IPS-18c (cell line): ENCODE results near the gene ZNF439.
"Not testable (repeated sequence)": the region's sequence is repeated elsewhere in the genome, so short reads cannot be mapped to it uniquely, and the experiment has no call there.

ENCODE experiments used
- H3K4me3 ChIP-seq: 2 replicates; pipeline ENCODE4 v1.7.0; 2013; ENCODE audit warnings: low read depth, mild to moderate bottlenecking, low read length, moderate library complexity; ENCODE audit not compliant: insufficient read depth
- H3K9me3 ChIP-seq: one replicate; pipeline ENCODE4 v1.6.1; 2013; ENCODE audit warnings: mild to moderate bottlenecking, low read length, moderate library complexity; ENCODE audit not compliant: control insufficient read depth, insufficient read depth

The ZNF439 gene

DNA sequence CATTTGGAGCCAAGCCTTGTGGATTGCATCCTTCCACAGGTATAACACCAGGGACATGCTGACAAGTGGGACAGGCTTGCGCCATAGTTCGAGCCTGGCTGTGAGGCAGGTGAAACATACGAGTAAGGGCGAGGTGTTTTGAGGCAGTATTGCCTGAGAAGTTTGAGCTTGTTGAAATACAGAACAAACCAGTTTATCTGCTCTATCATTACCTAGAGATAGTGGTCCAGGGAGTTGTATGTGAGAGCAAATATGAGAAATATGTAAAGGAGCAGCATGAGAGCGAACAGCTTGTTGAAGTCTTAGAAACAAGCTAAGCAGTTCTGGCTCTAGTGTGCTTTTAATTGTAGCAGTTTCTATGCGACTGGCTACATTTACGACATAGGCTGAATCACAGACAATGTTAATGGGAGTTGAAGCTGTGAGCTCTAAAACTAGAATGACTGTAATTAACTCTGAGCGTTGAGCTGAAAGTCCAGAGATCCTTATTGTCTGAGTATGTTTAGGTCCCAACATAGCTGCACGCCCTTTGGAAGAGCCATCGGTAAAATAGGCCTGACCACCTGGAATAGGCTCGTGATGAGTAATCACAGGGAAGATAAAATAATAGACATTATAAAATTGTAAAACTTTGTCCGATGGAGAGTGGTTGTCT is 8.2 kb downstream of the ZNF439 start:
- no peak overlapping the region for H3K4me3 ChIP-seq
- H3K9me3 ChIP-seq: peaks cover 7% of the 10 kb centered on the region

DNA sequence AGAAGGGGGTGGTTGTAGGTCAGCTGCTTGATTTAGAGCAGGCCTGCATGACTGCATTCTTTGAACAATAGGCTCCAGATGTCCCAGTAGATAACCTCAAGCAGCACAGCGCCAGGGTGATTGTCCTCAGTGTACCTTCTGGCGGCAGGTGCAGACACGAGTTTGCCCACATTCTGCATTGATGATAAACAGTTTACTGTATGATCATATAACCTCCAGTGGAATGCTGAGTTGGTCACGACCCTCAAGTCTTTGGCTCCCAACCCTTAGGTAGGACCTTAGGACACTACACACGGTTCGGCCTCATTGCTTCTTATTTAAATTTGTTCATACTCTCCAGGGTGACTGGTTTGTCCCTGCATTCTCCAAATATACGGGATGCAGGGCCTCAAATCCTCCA is 12.2 kb downstream of the ZNF439 start:
- Histone ChIP-seq H3K9me3 (peaks cover 5% of the 10 kb centered on the region), H3K4me3 (no peak overlapping the region)

DNA sequence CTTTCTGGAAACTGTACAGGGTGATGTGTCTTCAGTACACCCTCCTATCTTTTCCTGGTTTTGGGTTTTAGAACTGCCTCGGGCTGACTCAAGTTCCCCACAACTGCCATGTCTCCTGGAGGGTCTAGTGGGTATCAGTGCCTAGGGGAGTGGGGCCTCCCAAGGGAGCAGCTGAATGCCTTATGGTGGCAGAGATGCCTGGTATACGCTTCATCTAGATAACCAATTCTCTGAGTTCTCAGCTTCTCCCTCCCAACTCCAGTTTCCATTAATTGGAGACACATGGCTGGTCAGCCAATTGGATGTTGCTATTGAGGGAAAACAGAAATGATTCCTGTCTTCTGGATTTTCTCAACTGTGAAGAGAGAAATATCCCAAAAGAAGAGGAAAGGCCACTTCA is 12.8 kb downstream of the ZNF439 start:
- H3K4me3 ChIP-seq: no peak overlapping the region
- peaks cover 5% of the 10 kb centered on the region for H3K9me3 ChIP-seq

DNA sequence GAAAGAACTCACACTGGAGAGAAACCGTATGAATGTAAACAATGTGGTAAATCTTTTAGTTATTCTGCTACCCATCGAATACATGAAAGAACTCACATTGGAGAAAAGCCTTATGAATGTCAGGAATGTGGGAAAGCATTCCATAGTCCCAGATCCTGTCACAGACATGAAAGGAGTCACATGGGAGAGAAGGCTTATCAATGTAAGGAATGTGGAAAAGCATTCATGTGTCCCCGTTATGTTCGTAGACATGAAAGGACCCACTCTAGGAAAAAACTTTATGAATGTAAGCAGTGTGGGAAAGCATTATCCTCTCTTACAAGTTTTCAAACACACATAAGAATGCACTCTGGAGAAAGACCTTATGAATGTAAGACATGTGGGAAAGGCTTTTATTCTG is 19.2 kb downstream of the ZNF439 start:
- peaks cover 15% of the 10 kb centered on the region for H3K9me3 ChIP-seq
- not testable (repeated sequence) for H3K4me3 ChIP-seq

DNA sequence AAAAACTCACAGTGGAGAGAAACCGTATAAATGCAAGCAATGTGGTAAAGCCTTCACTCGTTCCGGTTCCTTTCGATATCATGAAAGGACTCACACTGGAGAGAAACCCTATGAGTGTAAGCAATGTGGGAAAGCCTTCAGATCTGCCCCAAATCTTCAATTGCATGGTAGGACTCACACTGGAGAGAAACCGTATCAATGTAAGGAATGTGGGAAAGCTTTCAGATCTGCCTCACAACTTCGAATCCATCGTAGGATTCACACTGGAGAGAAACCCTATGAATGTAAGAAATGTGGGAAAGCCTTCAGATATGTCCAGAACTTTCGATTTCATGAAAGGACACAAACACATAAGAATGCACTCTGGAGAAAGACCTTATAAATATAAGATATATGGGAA is 19.7 kb downstream of the ZNF439 start:
- peaks cover 13% of the 10 kb centered on the region for H3K9me3 ChIP-seq
- no peak overlapping the region for H3K4me3 ChIP-seq

DNA sequence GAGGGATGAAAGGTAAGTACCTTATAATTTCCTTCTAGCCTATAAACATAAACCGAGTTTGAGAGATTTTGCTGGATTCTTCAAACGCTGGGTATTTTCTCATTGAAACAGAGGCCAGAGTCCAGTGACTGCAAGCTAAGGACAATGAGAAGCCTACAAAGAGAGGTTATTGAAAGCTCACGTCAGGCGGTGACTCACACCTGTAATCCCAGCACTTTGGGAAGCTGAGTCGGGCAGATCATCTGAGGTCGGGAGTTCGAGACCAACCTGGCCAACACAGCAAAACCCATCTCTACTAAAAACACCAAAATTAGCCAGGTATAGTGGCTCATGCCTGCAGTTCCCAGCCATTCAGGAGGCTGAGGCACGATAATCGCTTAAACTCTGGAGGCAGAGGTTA is 24.1 kb downstream of the ZNF439 start:
- peaks cover 13% of the 10 kb centered on the region for H3K9me3 ChIP-seq
- H3K4me3 ChIP-seq: no peak overlapping the region

DNA sequence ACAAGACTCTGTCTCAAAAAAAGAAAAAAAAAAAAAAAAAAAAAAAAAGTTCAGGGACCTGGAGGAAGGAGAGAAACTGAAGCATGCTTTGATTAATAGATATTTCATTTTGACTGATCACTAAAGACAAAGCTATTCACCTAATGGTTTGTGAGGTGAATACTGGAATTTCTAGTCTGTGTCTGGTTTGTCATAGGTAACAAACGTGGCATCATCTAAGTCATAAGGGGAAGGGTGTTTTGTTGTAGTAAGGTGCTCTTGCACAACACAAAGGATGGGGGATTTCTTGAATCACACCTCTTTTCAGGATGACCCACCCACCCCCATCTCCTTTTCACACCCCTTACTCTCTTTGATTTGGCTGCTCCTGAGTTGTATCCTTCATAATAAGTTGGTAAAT is 25.2 kb downstream of the ZNF439 start:
- no peak overlapping the region for H3K4me3 ChIP-seq
- peaks cover 13% of the 10 kb centered on the region for H3K9me3 ChIP-seq

DNA sequence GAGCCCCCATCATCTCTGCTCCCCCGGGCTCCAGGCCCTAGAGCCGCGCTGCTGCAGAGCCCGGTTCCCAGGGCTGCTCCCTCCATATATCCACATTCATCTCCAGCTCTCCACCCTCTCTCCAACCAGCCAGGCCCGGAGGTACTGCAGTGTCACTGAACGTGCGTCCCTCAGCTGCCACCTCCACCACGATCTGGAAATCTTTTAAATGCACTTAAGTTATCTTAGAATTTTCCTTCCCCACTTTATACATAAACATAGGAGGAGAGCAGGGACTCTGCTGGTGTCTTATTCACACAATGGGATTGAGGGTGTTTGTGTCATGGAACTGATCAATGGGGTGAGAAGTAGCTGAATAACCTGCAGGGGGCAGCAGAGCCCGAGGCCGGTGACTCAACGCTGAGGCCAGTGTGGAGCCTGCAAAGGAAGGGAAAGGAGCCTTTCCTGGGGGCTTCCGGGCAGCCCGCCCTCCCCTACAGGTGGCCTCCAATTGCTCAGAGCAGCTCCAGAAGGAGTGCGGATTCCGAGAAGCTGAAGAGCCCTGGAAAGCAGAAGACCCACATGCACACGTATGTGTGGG is 31.3 kb downstream of the ZNF439 start:
- not testable (repeated sequence) for H3K9me3 ChIP-seq, H3K4me3 ChIP-seq

DNA sequence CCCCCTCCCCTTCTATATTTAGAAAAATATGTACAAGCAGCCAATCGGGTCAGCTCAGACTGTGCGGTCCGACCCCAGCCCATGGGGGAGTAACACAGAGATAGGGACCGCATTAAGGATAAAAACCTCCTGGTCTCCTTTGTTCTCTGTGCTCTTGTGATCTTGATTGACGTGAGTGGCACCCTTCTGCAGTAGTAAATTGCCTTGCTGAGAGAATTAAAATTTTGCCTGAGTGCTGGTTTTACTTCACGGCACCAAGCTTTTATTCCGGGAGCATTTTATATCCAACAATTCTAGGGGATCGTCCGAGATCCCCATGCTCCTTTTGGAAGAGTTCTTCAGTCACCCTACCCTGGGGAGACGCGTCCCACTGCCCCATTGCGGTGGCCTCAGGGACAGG is 32.1 kb downstream of the ZNF439 start:
- H3K4me3 ChIP-seq: no peak overlapping the region
- H3K9me3 ChIP-seq: peaks cover 4% of the 10 kb centered on the region

DNA sequence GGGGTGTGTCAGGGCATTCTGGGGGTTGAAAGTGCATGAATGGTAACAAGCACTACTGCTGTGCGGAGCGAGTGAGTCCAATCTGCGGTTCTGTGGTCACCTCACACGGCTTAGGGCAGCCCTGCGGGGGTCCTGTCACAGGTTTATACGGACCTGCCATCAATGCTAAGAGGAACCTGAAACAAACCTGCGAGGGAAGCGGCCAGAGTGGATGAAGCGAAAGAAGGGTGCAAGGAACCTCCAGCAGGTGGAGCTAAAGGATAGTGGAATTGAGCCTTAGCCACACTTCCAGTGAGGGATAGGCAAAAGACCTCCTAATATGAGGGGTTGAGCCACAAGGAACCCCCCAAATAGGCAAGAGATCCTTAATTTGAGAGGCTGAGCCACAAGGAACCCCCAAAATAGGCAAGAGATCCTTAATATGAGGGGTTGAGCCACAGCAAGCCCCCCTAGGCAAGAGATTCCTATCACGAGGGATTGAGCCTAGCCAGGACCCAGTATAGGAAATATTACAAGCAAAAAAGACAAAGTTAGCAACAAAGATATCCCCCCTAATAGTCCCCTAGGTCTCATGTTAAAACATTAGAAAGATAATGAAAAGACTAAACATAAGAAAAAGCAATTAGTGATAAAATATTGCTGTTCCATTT is 32.8 kb downstream of the ZNF439 start:
- H3K9me3 ChIP-seq: peaks cover 4% of the 10 kb centered on the region

DNA sequence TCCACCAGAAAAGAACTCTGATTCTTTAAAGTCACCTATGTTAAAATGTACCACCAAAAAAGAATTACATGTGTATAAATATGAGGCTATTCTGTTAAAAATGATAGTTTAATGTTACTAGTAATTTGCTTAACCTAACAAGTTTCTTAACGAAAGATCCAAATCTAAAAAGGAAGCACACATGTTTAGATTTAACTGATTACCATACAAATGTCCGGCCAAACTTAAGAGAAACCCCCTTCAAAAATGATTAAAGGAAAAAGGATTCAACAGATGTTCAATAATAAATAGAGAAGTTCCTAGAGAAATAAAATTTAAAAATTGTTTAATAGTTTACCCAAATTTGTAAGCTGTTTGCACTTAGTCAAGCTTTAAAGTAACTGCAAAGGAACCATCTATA is 34.1 kb downstream of the ZNF439 start:
- peaks cover 4% of the 10 kb centered on the region for H3K9me3 ChIP-seq
- no peak overlapping the region for H3K4me3 ChIP-seq

More for the DNA sequence above, 32.8 kb downstream of the ZNF439 start:
- H3K4me3 ChIP-seq: no peak overlapping the region

DNA sequence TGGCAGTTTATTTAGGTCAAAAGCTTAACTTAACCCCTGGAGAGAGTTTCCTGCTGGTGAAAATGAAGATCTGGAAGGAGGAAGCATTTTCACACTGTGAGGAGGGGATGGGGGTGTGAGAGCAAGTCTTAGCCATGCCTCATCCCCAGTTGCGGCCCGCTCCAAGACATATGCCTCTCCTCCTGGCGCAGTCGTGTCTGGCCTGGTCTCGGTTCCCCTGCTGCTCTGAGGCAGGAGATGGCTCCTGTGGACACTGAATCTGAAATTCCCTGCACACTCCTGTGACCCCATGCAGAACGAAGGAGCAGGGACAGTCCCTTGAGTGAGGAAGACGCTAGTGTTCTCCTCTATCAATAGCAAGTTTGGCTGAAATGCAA is 38.7 kb downstream of the ZNF439 start:
- peak overlapping the region; percentile 94 for H3K4me3 ChIP-seq
- peaks cover 2% of the 10 kb centered on the region for H3K9me3 ChIP-seq

DNA sequence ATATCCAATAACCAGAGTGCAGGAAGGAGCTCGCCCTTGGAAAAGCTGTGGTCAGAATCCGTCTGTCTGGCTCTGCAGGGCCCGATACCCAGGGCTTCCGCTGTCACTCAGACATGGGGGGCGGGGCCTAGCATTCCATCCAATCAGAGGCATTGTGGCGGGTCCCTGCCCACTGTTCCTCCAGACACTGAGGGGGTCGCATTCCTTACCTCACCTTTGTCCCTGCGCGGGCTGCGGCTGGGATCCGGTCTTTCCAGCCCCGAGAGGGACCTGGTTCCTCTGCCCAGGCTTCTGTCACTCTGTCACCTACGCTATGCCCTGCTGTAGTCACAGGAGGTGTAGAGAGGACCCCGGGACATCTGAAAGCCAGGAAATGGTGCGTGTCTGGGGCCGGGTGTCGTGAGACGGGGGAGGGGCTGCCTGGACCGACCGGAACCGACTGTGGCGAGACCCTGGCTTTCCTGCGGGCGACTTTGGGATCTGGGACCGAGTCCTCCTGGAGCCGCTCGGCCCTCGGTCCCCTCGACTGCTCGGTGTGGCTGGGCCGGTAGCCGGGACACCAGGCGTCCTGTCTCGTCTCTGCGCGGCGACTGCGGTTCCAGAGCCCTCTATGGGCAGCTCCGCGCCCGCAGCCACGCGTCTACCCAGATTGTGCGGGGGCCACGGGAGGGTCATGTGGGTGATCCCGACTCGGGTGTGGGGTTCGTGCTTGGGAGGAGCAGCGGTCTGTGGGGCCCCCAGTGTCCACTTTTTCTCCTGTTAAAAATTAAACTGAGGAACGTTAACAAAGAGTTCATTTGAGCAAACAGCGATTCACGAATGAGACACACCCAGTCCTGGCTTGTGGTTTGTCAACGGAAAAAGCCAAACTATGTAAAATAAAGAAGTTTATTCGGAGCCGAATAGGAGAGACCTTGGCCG is 39.3 kb downstream of the ZNF439 start, which contains the start of gene ZNF69:
ZNF69 (plus strand) TSS at position 172 of the 921 bp plus-strand sequence; CDS start at position 314, 142 bp downstream.
- Histone ChIP-seq H3K4me3 (peak within 1 kb of the TSS; percentile 94), H3K9me3 (peaks cover 2% of the 10 kb centered on the region)

DNA sequence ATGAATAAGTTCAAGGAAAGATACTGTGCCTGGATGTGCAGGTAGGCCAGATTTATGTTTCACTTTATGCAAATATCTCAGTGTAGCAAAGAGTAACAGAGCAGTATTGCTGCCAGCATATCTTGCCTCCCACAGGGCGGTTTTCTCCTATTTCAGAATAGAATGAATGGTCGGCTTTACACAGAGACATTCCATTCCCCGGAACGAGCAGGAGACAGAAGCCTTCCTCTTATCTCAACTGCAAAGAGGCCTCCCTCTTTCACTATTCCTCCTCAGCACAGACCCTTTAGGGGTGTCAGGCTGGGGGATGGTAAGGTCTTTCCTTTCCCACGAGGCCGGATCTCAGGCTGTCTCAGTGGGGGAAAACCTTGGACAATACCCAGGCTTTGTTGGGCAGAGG is 41.4 kb downstream of the ZNF439 start:
- not testable (repeated sequence) for H3K9me3 ChIP-seq, H3K4me3 ChIP-seq

DNA sequence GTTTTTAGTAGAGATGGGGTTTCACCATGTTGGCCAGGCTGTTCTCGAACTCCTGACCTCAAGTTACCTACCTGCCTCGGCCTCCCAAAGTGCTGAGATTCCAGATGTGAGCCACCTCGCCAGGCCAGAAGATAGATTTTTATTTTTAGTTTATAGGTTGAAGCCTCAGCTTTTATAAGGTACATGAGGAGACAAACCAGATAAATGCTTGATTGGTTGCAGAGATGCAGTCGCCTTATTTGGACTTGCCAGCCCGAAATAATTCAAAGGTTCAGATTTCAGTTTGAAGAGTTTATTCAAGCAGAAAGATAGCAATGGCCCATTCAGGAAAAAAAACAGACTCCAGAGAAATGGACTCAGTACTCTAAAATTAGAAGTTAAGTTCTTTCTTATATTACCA is 42.1 kb downstream of the ZNF439 start:
- H3K9me3 ChIP-seq: peaks cover 2% of the 10 kb centered on the region
- H3K4me3 ChIP-seq: no peak overlapping the region

DNA sequence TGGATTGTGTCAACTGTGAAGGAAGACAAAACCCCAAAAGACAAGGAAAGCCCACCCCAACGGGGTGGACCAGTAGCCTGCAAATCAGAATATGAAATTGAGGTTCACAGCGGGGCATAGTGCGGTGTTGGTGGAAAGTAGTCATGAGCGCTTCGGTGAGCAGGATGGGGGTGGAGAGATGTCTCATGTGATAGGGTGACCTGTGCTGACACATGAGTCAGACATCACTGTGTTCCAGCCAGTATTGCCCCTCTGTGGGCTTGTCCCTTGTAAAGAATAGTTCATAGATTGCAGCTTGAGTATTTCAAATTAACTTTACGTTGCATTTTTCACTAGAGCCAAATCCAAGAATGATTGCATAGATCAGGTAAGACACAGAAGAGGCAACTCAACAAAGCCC is 46.3 kb downstream of the ZNF439 start:
- peaks cover 4% of the 10 kb centered on the region for H3K9me3 ChIP-seq
- H3K4me3 ChIP-seq: no peak overlapping the region

DNA sequence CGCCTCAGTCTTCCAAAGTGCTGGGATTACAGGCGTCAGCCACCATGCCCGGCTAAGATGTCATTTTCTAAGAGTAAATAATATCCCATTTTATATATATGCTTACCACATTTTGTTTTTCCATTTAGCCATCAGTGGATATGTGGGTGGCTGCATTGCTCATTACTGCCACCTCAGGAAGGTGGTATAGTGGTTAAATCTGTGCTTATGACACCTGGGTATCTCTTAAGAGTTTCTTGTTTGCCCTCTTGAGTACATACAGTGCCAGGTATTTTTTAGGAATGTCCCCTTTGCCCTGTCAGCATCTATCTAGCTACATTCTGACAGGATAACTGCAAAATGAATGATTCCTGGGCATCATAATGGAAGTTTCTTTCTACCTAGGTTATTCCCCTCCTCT is 53.7 kb downstream of the ZNF439 start:
- H3K9me3 ChIP-seq: peaks cover 37% of the 10 kb centered on the region

More for the DNA sequence above, 53.7 kb downstream of the ZNF439 start:
- H3K4me3 ChIP-seq: no peak overlapping the region
